T-helper 1 cell treated with Interleukin-12 subunit alpha and Interleukin-12 subunit beta and Interleukin-4 antibody, amounts not matched to agents 30 ng/mL and 1 ng/mL, for 36 hours (primary cell): ENCODE measurements around the gene DRAXIN. TPM values are rescaled to one million over a fixed set of nuclear protein-coding genes. Genes with fewer than 3 reads are reported as not detected.

Experiments used
- intact Hi-C: fragments of 100-400 bp; cut with micrococcal nuclease; formaldehyde crosslinking; loops from one replicate; pipeline ENCODE4 v1.15.1; 2024
- total RNA-seq: library from RNA; stranded (reverse); gene quantifications from 2 replicates; pipeline ENCODE4 v1.2.3, GENCODE V29; 2022

Gene DRAXIN
- total RNA-seq, 1 donor from 2014 or later = 0.15 TPM

GRCh38 chr1:11729498-11730428 is 38.3 kb downstream of the DRAXIN start:
- intact Hi-C loops = loop anchor here (1.0 kb wide), 2 partner anchors 10 to 180 kb away; no protein-coding TSS in a partner anchor

- intact Hi-C loops = loop anchor here (1.0 kb wide), 2 partner anchors 11 to 179 kb away; no protein-coding TSS in a partner anchor
These were observed 39.0 kb downstream of the DRAXIN start for GRCh38 chr1:11730429-11730891.

- intact Hi-C loops = no loop called here
These were observed 40.3 kb downstream of the DRAXIN start for GRCh38 chr1:11731691-11732283.

GRCh38 chr1:11733306-11733705 is 41.8 kb downstream of the DRAXIN start:
- intact Hi-C loops = no loop called here

- intact Hi-C loops = loop anchor here (5.0 kb wide), 1 partner anchor 83 kb away; the partner anchor contains the start of genes FBXO2 and FBXO44
These were observed 44.0 kb downstream of the DRAXIN start for GRCh38 chr1:11735531-11735853.

- intact Hi-C loops = loop anchor here (1.0 to 5.0 kb wide), 6 partner anchors 17 to 474 kb away; partner anchors contain the start of genes CLCN6, FBXO2, FBXO44 and MAD2L2
These were observed 44.6 kb downstream of the DRAXIN start, which contains the start of gene AGTRAP for GRCh38 chr1:11735854-11736745. AGTRAP (plus strand) TSS chr1:11736136; CDS start chr1:11736209, 73 bp downstream.

GRCh38 chr1:11736746-11737639 is 45.5 kb downstream of the DRAXIN start:
- intact Hi-C loops = loop anchor here (1.0 to 5.0 kb wide), 6 partner anchors 18 to 475 kb away; partner anchors contain the start of genes CLCN6, FBXO2, FBXO44 and MAD2L2

- intact Hi-C loops = loop anchor here (5.0 kb wide), 1 partner anchor 86 kb away; the partner anchor contains the start of genes FBXO2 and FBXO44
These were observed 46.6 kb downstream of the DRAXIN start for GRCh38 chr1:11738096-11738495.

- intact Hi-C loops = loop anchor here (5.0 kb wide), 1 partner anchor 86 kb away; the partner anchor contains the start of genes FBXO2 and FBXO44
These were observed 47.3 kb downstream of the DRAXIN start for GRCh38 chr1:11738783-11739182.

- intact Hi-C loops = no loop called here
These were observed 49.0 kb downstream of the DRAXIN start for GRCh38 chr1:11740258-11741192.

- intact Hi-C loops = no loop called here
These were observed 50.0 kb downstream of the DRAXIN start for GRCh38 chr1:11741482-11741881.

GRCh38 chr1:11741919-11742558 is 50.5 kb downstream of the DRAXIN start:
- intact Hi-C loops = no loop called here

- intact Hi-C loops = no loop called here
These were observed 52.8 kb downstream of the DRAXIN start for GRCh38 chr1:11744287-11744686.

GRCh38 chr1:11746092-11746491 is 54.6 kb downstream of the DRAXIN start:
- intact Hi-C loops = no loop called here

GRCh38 chr1:11746795-11747487 is 55.4 kb downstream of the DRAXIN start:
- intact Hi-C loops = no loop called here

GRCh38 chr1:11748294-11749202 is 57.0 kb downstream of the DRAXIN start:
- intact Hi-C loops = no loop called here
